ENCODE results near the gene OGDHL.

DNA sequence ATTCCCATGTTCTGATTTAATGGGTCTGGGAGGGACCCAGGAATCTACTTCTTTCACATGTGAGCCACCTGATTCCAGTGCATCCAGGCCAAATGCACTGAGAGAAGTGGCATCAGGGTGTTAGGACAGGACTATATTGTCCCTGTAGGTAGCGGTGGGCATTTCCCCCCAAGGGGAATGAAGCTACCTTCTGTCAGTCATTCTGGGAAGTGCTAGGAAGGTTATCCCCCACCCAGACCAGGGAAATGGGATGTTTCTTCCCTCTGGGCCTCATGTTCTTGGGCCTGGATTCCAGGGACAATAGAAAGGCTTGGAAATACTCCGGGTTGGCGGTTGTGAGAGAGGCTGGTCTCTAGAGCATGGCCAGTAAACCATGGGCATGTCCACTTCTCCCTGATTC lies 61.9 kb downstream of the OGDHL start:
- TF ChIP-seq, protein P1, sequence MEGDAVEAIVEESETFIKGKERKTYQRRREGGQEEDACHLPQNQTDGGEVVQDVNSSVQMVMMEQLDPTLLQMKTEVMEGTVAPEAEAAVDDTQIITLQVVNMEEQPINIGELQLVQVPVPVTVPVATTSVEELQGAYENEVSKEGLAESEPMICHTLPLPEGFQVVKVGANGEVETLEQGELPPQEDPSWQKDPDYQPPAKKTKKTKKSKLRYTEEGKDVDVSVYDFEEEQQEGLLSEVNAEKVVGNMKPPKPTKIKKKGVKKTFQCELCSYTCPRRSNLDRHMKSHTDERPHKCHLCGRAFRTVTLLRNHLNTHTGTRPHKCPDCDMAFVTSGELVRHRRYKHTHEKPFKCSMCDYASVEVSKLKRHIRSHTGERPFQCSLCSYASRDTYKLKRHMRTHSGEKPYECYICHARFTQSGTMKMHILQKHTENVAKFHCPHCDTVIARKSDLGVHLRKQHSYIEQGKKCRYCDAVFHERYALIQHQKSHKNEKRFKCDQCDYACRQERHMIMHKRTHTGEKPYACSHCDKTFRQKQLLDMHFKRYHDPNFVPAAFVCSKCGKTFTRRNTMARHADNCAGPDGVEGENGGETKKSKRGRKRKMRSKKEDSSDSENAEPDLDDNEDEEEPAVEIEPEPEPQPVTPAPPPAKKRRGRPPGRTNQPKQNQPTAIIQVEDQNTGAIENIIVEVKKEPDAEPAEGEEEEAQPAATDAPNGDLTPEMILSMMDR (IDR thresholded peaks at IDR 0.05; ENCODE audit: low read depth, low read length): no peak
- no peak for TF ChIP-seq EZH2phosphoT487 (IDR thresholded peaks at IDR 0.05; ENCODE audit: low read depth)

All from OCI-LY3 (cell line).